T47D (cell line): ENCODE measurements around the gene NFU1.
A peak's percentile ranks its signal among the peaks of the same experiment; 100 is the strongest.
"Not testable (repeated sequence)": the region's sequence is repeated elsewhere in the genome, so short reads cannot be mapped to it uniquely, and the experiment has no call there.

Experiments
- DNase-seq, 2 experiments: peaks; one replicate each; pipeline versions ENCODE4 v3.0.0 to v3.0.0-alpha.2; 2011 to 2012; ENCODE audit warnings: low read depth in 1 of 2, low spot score in 1 of 2
- JUND ChIP-seq: IDR thresholded peaks from 2 replicates; pipeline ENCODE4 v1.6.1; 2012; ENCODE audit warnings: low read depth
- in situ Hi-C: cut with HindIII; loops from 2 replicates; pipeline ENCODE4 v1.10.0; 2016; ENCODE audit warnings: low sequenced_read_pairs, low pct_unique_long_range_greater_than_20kb

NFU1 gene

GRCh38 chr2:69380072-69380917, 56.9 kb downstream of the NFU1 start:
- no peak for DNase-seq
- in situ Hi-C loops, result no loop called here
- TF ChIP-seq JUND, result no peak

GRCh38 chr2:69376403-69376802, 60.8 kb downstream of the NFU1 start:
- DNase-seq, result no peak
- in situ Hi-C loops, result no loop called here
- no peak for TF ChIP-seq JUND

DNA sequence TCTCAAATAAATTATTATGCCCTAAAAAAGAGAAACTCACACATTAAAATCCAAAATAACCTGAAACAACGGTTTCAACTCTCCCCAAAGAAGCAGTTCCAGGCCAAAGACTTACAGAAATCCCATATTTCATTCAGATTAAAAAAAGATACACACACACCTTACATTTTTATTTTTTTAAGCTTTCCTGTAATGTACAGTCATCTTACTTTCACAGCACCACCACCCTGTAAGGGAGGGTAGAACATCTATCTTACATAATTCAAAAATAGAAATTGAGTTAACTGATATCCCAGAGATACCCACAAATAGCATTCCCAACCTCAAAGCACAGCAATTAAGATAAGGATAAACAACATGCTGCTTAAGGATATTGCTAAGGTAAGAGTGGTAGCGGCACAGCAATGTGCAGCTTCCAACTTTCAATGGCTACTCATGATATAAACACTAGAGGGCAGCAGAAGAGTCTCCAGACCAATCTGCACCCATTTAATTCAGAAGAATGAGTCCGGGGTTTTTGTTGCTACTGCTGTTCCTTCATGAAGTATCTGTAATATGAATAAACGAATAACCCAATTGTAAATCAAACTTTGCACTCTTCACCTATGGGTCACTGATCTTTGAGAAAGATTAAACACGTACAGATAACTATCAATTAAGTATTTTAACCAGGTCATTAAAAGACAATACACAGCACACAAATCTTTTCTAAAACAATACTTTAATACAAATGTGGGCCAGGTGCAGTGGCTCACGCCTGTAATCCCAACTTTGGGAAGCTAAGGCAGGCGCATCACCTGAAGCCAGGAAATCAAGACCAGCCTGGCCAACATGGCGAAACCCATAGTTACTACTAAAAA, 61.5 kb downstream of the NFU1 start:
- peak in 1 of 2 experiments; percentile 46 for DNase-seq
- TF ChIP-seq JUND, result no peak
- in situ Hi-C loops, result no loop called here

GRCh38 chr2:69372767-69373166, 64.5 kb downstream of the NFU1 start:
- no peak for DNase-seq
- in situ Hi-C loops, result no loop called here
- TF ChIP-seq JUND, result no peak

- in situ Hi-C loops, result no loop called here
- TF ChIP-seq JUND, result no peak
- no peak for DNase-seq
These were observed 67.4 kb downstream of the NFU1 start for GRCh38 chr2:69369802-69370201.

DNA sequence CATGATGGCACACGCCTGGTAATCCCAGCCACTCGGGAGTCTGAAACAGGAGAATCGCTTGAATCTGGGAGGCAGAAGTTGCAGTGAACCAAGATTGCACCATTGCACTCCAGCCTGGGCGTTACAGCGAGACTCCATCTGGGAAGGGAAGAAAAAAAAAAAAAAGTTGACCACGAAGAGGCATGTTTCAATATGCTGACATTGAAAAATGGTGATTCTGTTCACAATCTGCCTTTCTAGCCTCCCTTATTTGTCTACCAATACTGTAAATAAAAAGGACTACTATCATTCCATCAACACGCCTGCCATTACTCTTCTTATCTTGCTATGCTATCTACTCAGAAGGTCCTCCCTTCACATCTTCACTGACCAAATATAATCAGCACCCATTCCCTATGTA, 68.6 kb downstream of the NFU1 start:
- DNase-seq, result no peak
- in situ Hi-C loops, result no loop called here
- no peak for TF ChIP-seq JUND

DNA sequence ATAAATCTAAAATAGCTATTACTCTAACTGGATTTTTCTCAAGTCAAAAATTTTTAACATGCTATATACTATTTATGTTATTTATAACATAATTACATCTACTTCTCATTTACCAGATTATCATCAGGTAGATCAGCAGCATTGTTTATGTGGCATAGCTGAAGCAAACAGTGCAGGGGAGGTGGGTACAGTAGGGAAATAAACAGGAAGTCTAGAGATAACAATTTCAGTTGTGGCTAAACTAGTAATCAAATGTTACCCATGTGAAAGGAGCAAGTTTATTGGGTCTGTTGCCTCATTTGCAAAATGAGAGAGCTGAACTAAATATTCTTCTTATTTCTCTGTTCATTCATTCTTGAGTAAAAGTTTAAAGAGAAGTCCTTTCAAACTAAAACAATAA, 77.9 kb downstream of the NFU1 start:
- in situ Hi-C loops, result no loop called here
- DNase-seq, result no peak
- TF ChIP-seq JUND, result no peak

DNA sequence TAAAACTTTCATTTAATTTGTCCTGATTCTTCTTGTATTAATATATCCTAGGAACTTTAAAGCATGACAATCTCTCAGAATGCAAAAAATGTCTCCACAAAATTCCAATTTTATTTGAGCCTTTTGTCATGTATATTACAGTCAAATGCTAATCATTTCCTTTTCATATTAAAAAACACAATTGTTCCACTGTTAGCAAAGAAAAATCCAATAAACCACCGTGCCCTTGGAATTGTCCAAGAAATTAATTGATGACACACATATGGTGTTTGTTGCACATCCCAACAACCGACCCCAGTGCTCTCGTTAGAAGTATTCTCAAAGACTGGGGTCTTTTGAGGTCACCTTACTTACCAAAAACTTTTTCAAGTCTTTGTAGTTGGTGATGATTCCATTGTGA, 78.3 kb downstream of the NFU1 start:
- no peak for TF ChIP-seq JUND
- in situ Hi-C loops, result no loop called here
- no peak for DNase-seq

DNA sequence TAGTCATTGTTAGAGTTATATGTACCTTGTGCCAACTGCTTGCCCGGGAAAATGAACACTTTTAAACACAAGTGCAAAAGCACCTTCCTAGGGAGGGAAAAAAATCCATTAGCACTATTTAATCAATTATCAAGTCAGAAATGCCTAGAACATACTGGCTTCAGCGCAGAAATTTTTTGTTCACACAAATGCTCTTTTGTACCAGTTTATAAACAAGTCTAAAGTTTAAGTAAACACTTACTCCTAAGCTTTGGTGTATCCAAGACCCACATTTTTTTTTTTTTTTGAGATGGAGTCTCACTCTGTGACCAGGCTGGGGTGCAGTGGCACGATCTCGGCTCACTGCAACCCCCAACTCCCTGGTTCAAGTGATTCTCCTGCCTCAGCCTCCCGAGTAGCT, 80.8 kb downstream of the NFU1 start:
- in situ Hi-C loops, result no loop called here
- DNase-seq, result no peak
- no peak for TF ChIP-seq JUND

DNA sequence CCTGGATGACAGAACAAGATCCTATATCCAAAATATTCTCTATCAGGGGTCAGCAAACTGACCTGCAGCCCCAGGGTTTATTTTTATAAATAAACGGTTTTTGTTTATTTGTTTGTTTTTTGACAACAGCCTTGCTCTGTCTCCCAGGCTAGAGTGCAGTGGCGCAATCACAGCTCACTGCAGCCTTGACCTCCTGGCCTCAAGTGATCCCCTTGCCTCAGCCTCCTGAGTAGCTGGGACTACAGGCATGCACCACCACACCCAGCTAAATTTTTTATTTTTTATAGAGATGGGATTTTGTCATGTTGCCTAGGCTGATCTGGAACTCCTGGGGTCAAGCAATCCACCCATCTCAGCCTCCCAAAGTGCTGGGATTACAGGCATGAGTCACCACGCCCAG, 82.3 kb downstream of the NFU1 start:
- in situ Hi-C loops, DNase-seq: not testable (repeated sequence)

GRCh38 chr2:69353360-69353759, 83.9 kb downstream of the NFU1 start:
- TF ChIP-seq JUND, result no peak
- DNase-seq, result no peak
- in situ Hi-C loops, result no loop called here

DNA sequence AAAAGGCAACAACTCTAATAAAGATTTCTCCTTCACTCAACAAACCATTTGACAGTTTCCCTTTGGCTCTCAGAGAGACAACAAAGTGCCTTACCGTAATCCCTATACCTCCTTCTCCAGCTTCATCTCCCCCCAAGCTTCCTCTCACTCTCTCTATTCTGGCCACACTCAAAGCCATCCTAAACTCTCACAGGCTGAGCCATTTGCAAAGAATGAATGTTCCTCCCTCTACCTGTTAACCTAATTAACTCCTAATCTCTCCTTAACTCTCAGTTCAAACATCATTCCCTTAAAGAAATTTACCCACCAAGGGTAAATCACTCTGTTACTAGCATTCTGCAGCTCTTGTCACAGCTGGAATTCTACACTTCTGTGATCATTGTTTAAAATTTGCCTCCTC, 88.5 kb downstream of the NFU1 start:
- TF ChIP-seq JUND, result no peak
- no peak for DNase-seq
- in situ Hi-C loops, result no loop called here
